ENCODE measurements around the gene TP53.

GRCh38 chr17:7685533-7686221, 1.6 kb downstream of the TP53 start:
- no peak for TF ChIP-seq CTCF (IDR thresholded peaks at IDR 0.05)
- TF ChIP-seq POLR2A (IDR thresholded peaks at IDR 0.05) = peak in 1 of 2 donors; percentile 55
- TF ChIP-seq POLR2AphosphoS5 (IDR thresholded peaks at IDR 0.05; ENCODE audit: insufficient read depth in 1 of 2, low read depth in 1 of 2) = peak; percentile 82 to 88

All from vagina (tissue), 2 donors.